Panc1 (cell line): ENCODE results near the gene LRRN3. TPM values are rescaled to one million over a fixed set of nuclear protein-coding genes. Genes with fewer than 3 reads are reported as not detected.

Experiments used
- ATAC-seq: fragments of 200-7000 bp; cut with Tn5 transposase; 2 replicates; pipeline ENCODE4 v1.9.1; 2020; ENCODE audit warnings: mild to moderate bottlenecking, moderate library complexity
- BruUV-seq: library from RNA; stranded (reverse); fragments of 400-500 nt; replicated peaks from 2 replicates; lab custom pipeline; 2021; lab: Mats Ljungman, UMichigan
- CTCF ChIA-PET: fragments of 300-600 bp; sonication (Branson Sonifier 250); formaldehyde crosslinking; loops from one replicate; lab custom pipeline; 2022; ENCODE audit warnings: antibody characterized with exemption; lab: Charles Lee
- POLR2A ChIA-PET: fragments of 300-600 bp; sonication (Branson Sonifier 250); formaldehyde crosslinking; loops from one replicate; lab custom pipeline; 2022; ENCODE audit warnings: antibody characterized with exemption; lab: Charles Lee
- DNase-seq: peaks from one replicate; pipeline ENCODE4 v3.0.0-alpha.2; 2010; ENCODE audit warnings: low read depth, low spot score
- H3K27ac ChIP-seq: 2 replicates; pipeline ENCODE4 v1.5.1; 2011; ENCODE audit warnings: mild to moderate bottlenecking, low read length, inconsistent platforms
- H3K27me3 ChIP-seq: fragments of 200-500 bp; sonication (Bioruptor generic); 2 replicates; pipeline ENCODE4 v1.6.0; 2014; ENCODE audit warnings: low read length, inconsistent platforms; ENCODE audit not compliant: control insufficient read depth, insufficient read depth
- H3K36me3 ChIP-seq: fragments of 200-500 bp; sonication (Bioruptor generic); 2 replicates; pipeline ENCODE4 v1.5.1; 2014; ENCODE audit warnings: inconsistent platforms, mild to moderate bottlenecking, low read length, moderate library complexity; ENCODE audit not compliant: control insufficient read depth, insufficient read depth
- H3K4me1 ChIP-seq: 2 replicates; pipeline ENCODE4 v1.5.1; 2011; ENCODE audit warnings: inconsistent platforms, mild to moderate bottlenecking, low read length, moderate library complexity; ENCODE audit not compliant: control insufficient read depth, insufficient read depth
- H3K4me3 ChIP-seq, 2 experiments: 2 replicates each; pipeline ENCODE4 v1.5.1; 2011 to 2012; ENCODE audit warnings: low read depth in 2 of 2, low read length in 2 of 2, mild to moderate bottlenecking in 2 of 2, inconsistent platforms in 1 of 2, moderate library complexity in 1 of 2
- H3K9me3 ChIP-seq: fragments of 200-500 bp; sonication (Bioruptor generic); 2 replicates; pipeline ENCODE4 v1.5.1; 2014; ENCODE audit warnings: low read depth, mild to moderate bottlenecking, inconsistent platforms, low read length, moderate library complexity; ENCODE audit not compliant: control insufficient read depth, insufficient read depth
- CTCF ChIP-seq: fragments of 450-650 bp; IDR thresholded peaks from 2 replicates; pipeline ENCODE4 v1.5.1; 2017; ENCODE audit warnings: mild to moderate bottlenecking
- POLR2AphosphoS5 ChIP-seq: IDR thresholded peaks from 2 replicates; pipeline ENCODE4 v1.6.1; 2012; ENCODE audit warnings: mild to moderate bottlenecking, low read depth, low read length, moderate library complexity
- REST ChIP-seq, 2 experiments: IDR thresholded peaks; 2 replicates each; pipeline ENCODE4 v1.6.1; 2011 to 2012; ENCODE audit warnings: low read depth in 2 of 2, control low read depth in 1 of 2, low read length in 1 of 2, mild to moderate bottlenecking in 1 of 2, moderate library complexity in 1 of 2; ENCODE audit not compliant: insufficient read depth in 1 of 2
- SIN3A ChIP-seq: IDR thresholded peaks from 2 replicates; pipeline ENCODE4 v1.6.1; 2012; ENCODE audit warnings: low read depth, mild to moderate bottlenecking, low read length, moderate library complexity, borderline replicate concordance; ENCODE audit not compliant: insufficient read depth
- TCF7L2 ChIP-seq: IDR thresholded peaks from 2 replicates; pipeline ENCODE4 v1.6.1; 2011; ENCODE audit warnings: mild to moderate bottlenecking, low read depth, low read length, inconsistent platforms
- in situ Hi-C: cut with HindIII; loops from 2 replicates; pipeline ENCODE4 v1.10.0; 2016; ENCODE audit warnings: low sequenced_read_pairs, low pct_unique_long_range_greater_than_20kb
- intact Hi-C: fragments of 100-400 bp; cut with micrococcal nuclease; formaldehyde crosslinking; loops from one replicate; pipeline ENCODE4 v1.10.0; 2022; ENCODE audit not compliant: unreplicated experiment
- total RNA-seq: library from RNA; stranded (reverse); gene quantifications from one replicate; pipeline ENCODE4 v1.2.1, GENCODE V29; 2021; ENCODE audit not compliant: unreplicated experiment

The LRRN3 gene
- total RNA-seq, 1 experiment from 2014 or later, result 0.15 TPM

GRCh38 chr7:111075498-111075897, 15.4 kb upstream of the LRRN3 start:
- Histone ChIP-seq H3K4me3 (no peak overlapping the region), H3K9me3 (no peaks in the 10 kb centered on the region), H3K36me3 (no peaks in the 10 kb centered on the region), H3K27me3 (no peaks in the 10 kb centered on the region), H3K27ac (no peak overlapping the region), H3K4me1 (no peaks in the 10 kb centered on the region)
- TF ChIP-seq TCF7L2 (no peak), SIN3A (no peak), POLR2AphosphoS5 (no peak), CTCF (no peak)
- ChIA-PET POLR2A (no interaction called here), CTCF (no interaction called here)
- ATAC-seq (no peak), DNase-seq (no peak)
- in situ Hi-C loops (no loop called here), intact Hi-C loops (no loop called here)
- BruUV-seq, result no TSS peak

GRCh38 chr7:111076205-111076604, 14.7 kb upstream of the LRRN3 start:
- TF ChIP-seq TCF7L2 (no peak), POLR2AphosphoS5 (no peak), CTCF (no peak), SIN3A (no peak)
- no peak overlapping the region for H3K4me3 ChIP-seq
- POLR2A ChIA-PET, result no interaction called here

GRCh38 chr7:111077001-111077400, 13.9 kb upstream of the LRRN3 start:
- no peak overlapping the region for H3K27ac ChIP-seq
- no peak overlapping the region for H3K4me3 ChIP-seq
- ATAC-seq (no peak), DNase-seq (no peak)
- ChIA-PET CTCF (no interaction called here), POLR2A (no interaction called here)
- TF ChIP-seq SIN3A (no peak), TCF7L2 (no peak), POLR2AphosphoS5 (no peak), REST (IDR thresholded peaks at IDR 0.05; ENCODE audit: insufficient read depth in 1 of 2, low read depth in 2 of 2, low read length in 1 of 2) (no peak), CTCF (no peak)
- no peaks in the 10 kb centered on the region for H3K36me3 ChIP-seq
- in situ Hi-C loops (no loop called here), intact Hi-C loops (no loop called here)
- no peaks in the 10 kb centered on the region for H3K9me3 ChIP-seq
- no peaks in the 10 kb centered on the region for H3K27me3 ChIP-seq
- H3K4me1 ChIP-seq, result no peaks in the 10 kb centered on the region
- no TSS peak for BruUV-seq

More at GRCh38 chr7:111076205-111076604, 14.7 kb upstream of the LRRN3 start:
- in situ Hi-C loops, result no loop called here
- no peaks in the 10 kb centered on the region for H3K4me1 ChIP-seq
- no peak overlapping the region for H3K27ac ChIP-seq
- intact Hi-C loops, result no loop called here
- no peaks in the 10 kb centered on the region for H3K36me3 ChIP-seq
- CTCF ChIA-PET, result no interaction called here
- ATAC-seq, result no peak
- no peaks in the 10 kb centered on the region for H3K9me3 ChIP-seq
- DNase-seq, result no peak
- H3K27me3 ChIP-seq, result no peaks in the 10 kb centered on the region
- BruUV-seq, result no TSS peak
